Colon (tissue), 2 donors: ENCODE results near the gene CNFN.

Source experiments
- FAIRE-seq: peaks from 2 replicates; lab custom pipeline; 2012; peaks lifted over from hg19 to GRCh38; lab: Jason Lieb, UNC
- donor health status: control.
- donor health status: control.

Gene CNFN

GRCh38 chr19:42409477-42409876 is 19.4 kb upstream of the CNFN start:
- no peak for FAIRE-seq

- FAIRE-seq, result no peak
These were observed 17.7 kb upstream of the CNFN start for GRCh38 chr19:42407816-42408175.

- no peak for FAIRE-seq
These were observed 17.2 kb upstream of the CNFN start for GRCh38 chr19:42407085-42407815.

- no peak for FAIRE-seq
These were observed 16.0 kb upstream of the CNFN start for GRCh38 chr19:42406111-42406510.

GRCh38 chr19:42403586-42403985 is 13.5 kb upstream of the CNFN start:
- FAIRE-seq, result no peak

GRCh38 chr19:42402376-42403116 is 12.4 kb upstream of the CNFN start:
- FAIRE-seq, result no peak

GRCh38 chr19:42401365-42402303 is 11.5 kb upstream of the CNFN start:
- no peak for FAIRE-seq

GRCh38 chr19:42400404-42400803 is 10.3 kb upstream of the CNFN start:
- FAIRE-seq, result no peak

GRCh38 chr19:42397263-42398166 is 7.4 kb upstream of the CNFN start:
- FAIRE-seq, result no peak

- FAIRE-seq, result peak; percentile 83
These were observed 6.5 kb upstream of the CNFN start for GRCh38 chr19:42396381-42397262.

- FAIRE-seq, result no peak
These were observed 4.7 kb upstream of the CNFN start for GRCh38 chr19:42394751-42395150.

GRCh38 chr19:42392165-42392564 is 2.1 kb upstream of the CNFN start:
- no peak for FAIRE-seq

- FAIRE-seq, result no peak
These were observed 1.1 kb downstream of the CNFN start for GRCh38 chr19:42388851-42389489.

GRCh38 chr19:42386974-42387707 is 3.0 kb downstream of the CNFN start:
- no peak for FAIRE-seq

- FAIRE-seq, result no peak
These were observed 9.9 kb downstream of the CNFN start for GRCh38 chr19:42380155-42380554.

- no peak for FAIRE-seq
These were observed 11.6 kb downstream of the CNFN start for GRCh38 chr19:42378225-42379215.

GRCh38 chr19:42376177-42376555 is 13.9 kb downstream of the CNFN start:
- no peak for FAIRE-seq
